A549 (cell line): ENCODE results near the gene TMEM238L. TPM values are rescaled to one million over a fixed set of nuclear protein-coding genes. Genes with fewer than 3 reads are reported as not detected.

Experiments used
- ATAC-seq, 2 experiments: fragments of 200-7000 bp in 1 of 2; fragments of >200 bp in 1 of 2; cut with Nextera tagmentation in 1 of 2; cut with Tn5 transposase in 1 of 2; 3 replicates each; pipeline versions ENCODE4 v1.8.0 to v1.9.1; 2018 to 2020; ENCODE audit warnings: mild to moderate bottlenecking in 1 of 2, moderate library complexity in 1 of 2
- CTCF ChIA-PET: fragments of 300-600 bp; sonication (Branson Sonifier 250); formaldehyde crosslinking; extraction: SDS; loops from one replicate; lab custom pipeline; 2021; ENCODE audit warnings: antibody characterized with exemption, inconsistent platforms; lab: Yijun Ruan, JAX
- POLR2A ChIA-PET: fragments of 350-600 bp; formaldehyde crosslinking; extraction: SDS; loops from one replicate; lab custom pipeline; 2021; ENCODE audit warnings: antibody characterized with exemption, inconsistent platforms; lab: Yijun Ruan, JAX
- DNase-seq, 2 experiments: peaks; one replicate each; pipeline versions ENCODE4 v3.0.0 to v3.0.0-alpha.2; 2011 to 2016; ENCODE audit warnings: low read depth in 1 of 2, low spot score in 1 of 2
- FAIRE-seq: peaks from 2 replicates; lab custom pipeline; 2011; peaks lifted over from hg19 to GRCh38; lab: Jason Lieb, UNC
- H3K27ac ChIP-seq, 2 experiments: fragments of >200 bp; sonication (Bioruptor Twin); formaldehyde crosslinking; 3 replicates each; pipeline ENCODE4 v1.5.1; 2016 to 2017
- H3K4me1 ChIP-seq: fragments of >200 bp; sonication (Bioruptor Twin); formaldehyde crosslinking; 3 replicates; pipeline ENCODE4 v1.6.1; 2016
- H3K4me2 ChIP-seq: fragments of >200 bp; sonication (Bioruptor Twin); formaldehyde crosslinking; 3 replicates; pipeline ENCODE4 v1.6.1; 2016
- H3K4me3 ChIP-seq: fragments of >200 bp; sonication (Bioruptor Twin); formaldehyde crosslinking; 3 replicates; pipeline ENCODE4 v1.5.1; 2016
- H3K9me3 ChIP-seq: fragments of >200 bp; sonication (Bioruptor Twin); formaldehyde crosslinking; 3 replicates; pipeline ENCODE4 v1.6.1; 2016
- ATOH8 ChIP-seq: fragments of 250-450 bp; sonication (Bioruptor Pico); IDR thresholded peaks from 2 replicates; pipeline ENCODE4 v1.5.0; 2020; ENCODE audit warnings: low read depth, mild to moderate bottlenecking, moderate library complexity
- CEBPB ChIP-seq, 2 experiments: fragments of >200 bp in 1 of 2; sonication (Bioruptor Twin) in 1 of 2; formaldehyde crosslinking in 1 of 2; IDR thresholded peaks; 2 replicates each; pipeline ENCODE4 v1.6.1; 2012 to 2016
- CHD2 ChIP-seq: fragments of 150-350 bp; IDR thresholded peaks from 2 replicates; pipeline ENCODE4 v1.6.1; 2014; ENCODE audit warnings: low read length; ENCODE audit not compliant: partially characterized antibody
- ELK1 ChIP-seq: fragments of 150-350 bp; IDR thresholded peaks from 2 replicates; pipeline ENCODE4 v1.6.1; 2014; ENCODE audit warnings: low read depth, mild to moderate bottlenecking, low read length
- EP300 ChIP-seq, 2 experiments: fragments of >200 bp; sonication (Bioruptor Twin); formaldehyde crosslinking; IDR thresholded peaks; 2 replicates in 1 of 2; 3 replicates in 1 of 2; pipeline ENCODE4 v1.6.1; 2016 to 2017
- FOXS1 ChIP-seq: fragments of 250-450 bp; sonication (Bioruptor Pico); IDR thresholded peaks from 2 replicates; pipeline ENCODE4 v1.5.0; 2020; ENCODE audit warnings: mild to moderate bottlenecking, moderate library complexity
- GATA3 ChIP-seq: IDR thresholded peaks from 2 replicates; pipeline ENCODE4 v1.6.1; 2012; ENCODE audit warnings: borderline replicate concordance
- KDM1A ChIP-seq: fragments of 200-600 bp; sonication (generic); IDR thresholded peaks from 2 replicates; pipeline ENCODE4 v1.6.1; 2016; ENCODE audit warnings: low read depth, mild to moderate bottlenecking
- KDM5A ChIP-seq: fragments of 200-600 bp; sonication (generic); IDR thresholded peaks from 2 replicates; pipeline ENCODE4 v1.6.1; 2016; ENCODE audit warnings: antibody characterized with exemption, mild to moderate bottlenecking
- MAFK ChIP-seq: fragments of 450-650 bp; IDR thresholded peaks from 2 replicates; pipeline ENCODE4 v1.6.1; 2014; ENCODE audit not compliant: partially characterized antibody
- NR3C1 ChIP-seq: fragments of >200 bp; sonication (Bioruptor Twin); formaldehyde crosslinking; IDR thresholded peaks from 3 replicates; pipeline ENCODE4 v1.6.1; 2017
- PBX3 ChIP-seq: IDR thresholded peaks from 2 replicates; pipeline ENCODE4 v1.6.1; 2012
- RCOR1 ChIP-seq: fragments of 150-350 bp; IDR thresholded peaks from 2 replicates; pipeline ENCODE4 v1.6.1; 2014; ENCODE audit warnings: antibody characterized with exemption, low read length, low read depth
- REST ChIP-seq: fragments of 200-600 bp; sonication (generic); IDR thresholded peaks from 2 replicates; pipeline ENCODE4 v1.6.1; 2016; ENCODE audit warnings: antibody characterized with exemption, mild to moderate bottlenecking, moderate library complexity
- USF2 ChIP-seq: fragments of 450-650 bp; IDR thresholded peaks from 2 replicates; pipeline ENCODE4 v1.6.1; 2014; ENCODE audit warnings: antibody characterized with exemption
- ZC3H11A ChIP-seq: fragments of 450-650 bp; IDR thresholded peaks from 2 replicates; pipeline ENCODE4 v1.6.1; 2014; ENCODE audit warnings: antibody characterized with exemption, mild to moderate bottlenecking
- ZFP36 ChIP-seq: fragments of 450-650 bp; IDR thresholded peaks from 2 replicates; pipeline ENCODE4 v1.6.1; 2014; ENCODE audit warnings: borderline replicate concordance; ENCODE audit not compliant: partially characterized antibody
- WGBS: methylation state at CpG from one replicate; pipeline ENCODE4 v1.1.6; 2017; ENCODE audit errors: missing lambda C conversion rate; 5-methylcytosine and 5-hydroxymethylcytosine counted together
- polyA plus RNA-seq, 4 experiments: library from polyadenylated mRNA; depleted of rRNA in 3 of 4; stranded (reverse); fragments of >200 nt; fragmentation: RNase III in 1 of 4; extraction: RNeasy Plus Mini Kit Qiagen cat#74134 plus additional on column Dnase treatment in 1 of 4; gene quantifications; 2 replicates in 3 of 4; 3 replicates in 1 of 4; pipeline ENCODE4 v1.2.3, GENCODE V29; 2011 to 2017

TMEM238L gene
- polyA plus RNA-seq, 2 of the 4 experiments (the other 2 are of a cell fraction): not detected

- H3K27ac ChIP-seq: no peak overlapping the region
- peaks cover 7% of the 10 kb centered on the region for H3K9me3 ChIP-seq
- FAIRE-seq (no peak), ATAC-seq (no peak), DNase-seq (no peak)
- ChIA-PET CTCF (interaction anchor here (0.8 to 1.6 kb wide), 2 partner anchors 31 to 76 kb away, joined by 4 read pairs; no protein-coding TSS in a partner anchor), POLR2A (no interaction called here)
- H3K4me3 ChIP-seq: no peak overlapping the region
- H3K4me2 ChIP-seq: no peak overlapping the region
- WGBS: 41% methylated on average over 2 of the region's 2 CpGs
- TF ChIP-seq KDM1A: no peak
- TF ChIP-seq, all 56 proteins: peak for 0
- H3K4me1 ChIP-seq: no peaks in the 10 kb centered on the region
Observed at GRCh38 chr17:10768750-10769251, 35.1 kb downstream of the TMEM238L start.

- no peak overlapping the region for H3K4me2 ChIP-seq
- no peak for TF ChIP-seq FOXS1 (CRISPR knock-in tag)
- no peak for TF ChIP-seq KDM1A
- no peak for TF ChIP-seq GATA3
- no peak for TF ChIP-seq ATOH8
- TF ChIP-seq KDM5A: no peak
- no peak for TF ChIP-seq NR3C1
- TF ChIP-seq ZC3H11A: no peak
- no peak for TF ChIP-seq RCOR1
- no peak for TF ChIP-seq ELK1
- no peak for TF ChIP-seq PBX3
- no peak for TF ChIP-seq CHD2
- no peak for TF ChIP-seq EP300 (IDR thresholded peaks at IDR 0.05)
- TF ChIP-seq MAFK: no peak
- TF ChIP-seq USF2: no peak
- TF ChIP-seq ZFP36: no peak
- no peak for TF ChIP-seq CEBPB (IDR thresholded peaks at IDR 0.05)
- TF ChIP-seq REST: no peak
- no peak for ATAC-seq
- no peak for FAIRE-seq
- POLR2A ChIA-PET: no interaction called here
- no peak for DNase-seq
- no peaks in the 10 kb centered on the region for H3K4me1 ChIP-seq
- H3K27ac ChIP-seq: no peak overlapping the region
- H3K9me3 ChIP-seq: peaks cover 3% of the 10 kb centered on the region
- H3K4me3 ChIP-seq: no peak overlapping the region
- 44% methylated on average over 3 of the region's 4 CpGs for WGBS
- CTCF ChIA-PET: interaction anchor here (0.6 to 2.2 kb wide), 6 partner anchors 9 to 223 kb away, joined by 3 to 7 read pairs (median 4); no protein-coding TSS in a partner anchor
Observed at GRCh38 chr17:10767232-10767631, 36.7 kb downstream of the TMEM238L start.
